Hepatic stellate cell (primary cell): ENCODE measurements around the gene DUSP3.

Experiments
- DNase-seq: peaks from one replicate; pipeline ENCODE4 v3.0.0; 2011; ENCODE audit warnings: low spot score

Gene DUSP3

DNA sequence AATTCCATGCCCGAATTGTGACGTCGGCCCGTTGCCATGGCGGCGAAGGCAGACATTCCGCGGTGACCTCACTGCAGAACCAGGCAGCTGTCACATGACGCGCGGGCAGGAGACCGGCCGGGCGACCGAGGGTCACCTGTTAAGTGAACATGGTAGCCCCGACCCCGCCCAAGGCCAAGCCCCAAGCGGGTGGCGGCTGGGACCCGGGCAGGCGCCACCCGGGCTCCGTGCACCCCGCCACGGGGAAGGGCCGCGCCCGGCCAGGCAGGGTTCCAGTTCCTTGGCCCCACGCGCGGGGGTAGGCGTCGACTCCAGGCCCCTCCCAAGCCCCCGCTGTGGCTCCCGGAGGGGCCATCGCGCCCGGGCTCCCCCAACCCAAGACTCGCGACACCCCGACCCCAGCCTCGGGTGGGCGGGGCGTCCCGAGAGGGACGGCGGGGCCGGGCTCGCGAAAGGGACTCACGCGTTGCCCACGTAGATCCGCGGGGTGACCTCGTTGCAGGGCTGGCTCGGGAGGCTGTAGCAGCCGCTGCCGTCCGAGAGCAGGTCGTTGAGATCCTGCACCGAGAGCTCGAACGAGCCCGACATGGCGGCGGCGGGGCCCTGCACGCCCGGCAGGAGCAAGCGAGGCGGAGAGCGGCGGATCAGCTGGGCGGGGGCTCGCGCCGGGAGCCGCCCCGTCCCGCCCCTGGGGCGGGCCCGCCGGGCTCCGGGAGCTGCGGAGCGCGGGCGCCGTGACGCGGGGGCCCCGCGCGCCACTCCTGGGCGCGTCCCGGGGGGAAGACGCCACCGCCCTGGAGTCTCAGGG, at the start of gene DUSP3:
TSS of gene DUSP3 (minus strand) at position 641 of the 808 bp plus-strand sequence. CDS start at position 588, 53 bp downstream.
- peak; percentile 93 for DNase-seq

DNA sequence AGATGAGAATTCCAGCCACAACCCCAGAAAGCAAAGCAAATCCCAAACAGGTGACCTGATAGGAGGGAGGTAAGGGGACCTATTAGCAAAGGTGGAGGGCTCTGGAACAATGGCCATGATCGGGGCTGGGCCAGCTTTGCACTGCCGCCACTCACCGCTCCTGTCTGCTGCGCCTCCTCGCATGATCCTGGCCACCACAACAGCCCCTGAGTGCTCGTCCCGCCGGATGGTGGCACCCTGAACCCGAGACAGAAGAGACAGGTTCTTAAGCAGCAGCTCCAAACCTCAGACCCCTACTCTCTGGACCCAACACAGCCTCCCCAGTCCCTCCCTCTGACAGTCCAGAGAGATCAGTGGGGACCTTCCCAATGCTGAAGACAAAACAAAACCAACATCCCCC, 48.8 kb upstream of the DUSP3 start:
- no peak for DNase-seq

- DNase-seq = no peak
Measured at GRCh38 chr17:43826206-43826605, 47.4 kb upstream of the DUSP3 start.

DNA sequence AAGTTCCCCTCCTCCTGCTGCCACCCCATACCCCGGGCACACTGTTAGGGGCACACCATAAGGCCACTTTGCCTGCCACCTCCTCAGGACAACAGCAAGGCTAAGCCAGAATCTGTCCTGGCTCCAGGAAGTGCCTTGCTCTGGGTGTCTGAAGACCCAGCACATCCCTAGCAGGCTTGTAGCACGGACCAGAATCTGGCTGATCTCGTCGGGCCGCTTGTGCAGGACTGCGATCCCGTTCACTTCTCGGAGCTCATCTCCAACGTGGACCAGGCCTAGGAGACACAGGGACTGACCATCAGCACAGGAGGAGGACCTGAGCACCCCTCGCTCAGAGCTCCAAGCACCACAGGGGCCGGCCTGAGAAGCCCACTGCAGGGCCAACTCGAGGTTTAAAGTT, 46.8 kb upstream of the DUSP3 start:
- no peak for DNase-seq

- DNase-seq = no peak
Measured at GRCh38 chr17:43823350-43824084, 44.7 kb upstream of the DUSP3 start.

DNA sequence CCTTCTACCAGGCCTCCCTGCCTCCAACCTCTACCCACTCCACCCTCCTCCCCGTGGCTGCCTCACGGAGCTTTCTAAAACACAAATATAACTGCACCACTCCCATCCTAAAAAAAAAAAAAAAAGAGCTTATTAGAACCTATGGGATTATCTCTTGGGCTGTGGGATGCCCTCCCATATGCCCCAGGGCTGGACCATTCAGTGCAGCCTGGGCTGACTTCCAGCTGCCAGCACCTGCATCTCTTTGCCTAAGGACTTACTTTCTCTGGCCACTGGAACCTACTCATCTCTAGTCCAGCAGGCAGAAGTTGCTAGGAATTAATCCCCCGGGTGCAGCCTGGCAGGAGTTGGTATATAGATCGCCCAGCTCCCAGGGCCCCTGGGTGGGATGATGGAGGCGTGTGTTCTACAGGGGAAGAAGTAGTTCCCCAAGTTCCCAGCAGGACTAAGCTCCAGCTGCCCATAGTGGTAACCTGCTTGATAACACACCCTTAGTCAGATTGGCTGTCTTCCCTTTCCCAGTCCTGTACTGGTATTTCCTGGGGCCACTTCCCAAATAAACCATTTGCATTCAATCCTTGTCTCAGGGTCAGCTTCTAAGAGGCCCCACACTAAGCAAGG, 43.9 kb upstream of the DUSP3 start:
- no peak for DNase-seq

GRCh38 chr17:43820759-43821158, 42.0 kb upstream of the DUSP3 start:
- DNase-seq = no peak

DNA sequence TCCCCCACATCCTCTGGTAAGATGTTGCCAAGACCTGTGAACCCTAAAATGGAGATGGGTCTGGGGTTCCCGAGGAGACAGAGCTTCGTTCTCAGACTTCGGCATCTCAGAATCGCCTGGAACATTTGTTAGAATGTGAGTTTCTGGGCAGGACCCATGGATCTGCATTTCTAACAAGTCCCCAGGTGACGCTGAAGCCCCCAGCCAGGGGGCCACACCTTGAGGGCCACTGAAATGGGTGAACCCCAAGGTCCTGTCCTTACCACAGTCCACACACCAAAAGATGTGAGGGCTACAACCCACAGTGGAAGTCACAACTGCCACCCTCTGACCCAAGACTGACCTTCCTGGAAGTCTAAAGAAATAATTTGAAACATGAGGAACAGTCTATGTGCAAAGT, 40.2 kb upstream of the DUSP3 start:
- no peak for DNase-seq

DNA sequence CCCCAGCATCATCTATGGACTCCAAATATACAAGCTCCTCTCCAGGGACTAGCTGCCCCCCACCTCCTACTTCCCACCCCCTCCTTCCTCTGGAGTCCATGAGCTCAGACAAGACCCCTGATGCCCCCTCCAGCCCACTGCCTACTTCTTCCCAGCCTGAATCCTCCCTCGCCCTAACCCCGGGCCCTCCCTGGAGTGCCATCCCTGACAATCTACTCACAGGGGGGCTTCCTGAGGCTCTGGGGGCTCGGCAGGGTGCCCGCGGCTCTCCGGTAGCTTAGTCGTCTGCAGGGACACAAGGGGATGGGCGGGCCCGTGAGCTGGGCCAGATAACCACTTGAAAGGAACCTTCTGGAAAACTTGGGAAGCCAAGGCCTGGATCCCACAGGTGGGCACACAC, 39.0 kb upstream of the DUSP3 start:
- DNase-seq = no peak

DNA sequence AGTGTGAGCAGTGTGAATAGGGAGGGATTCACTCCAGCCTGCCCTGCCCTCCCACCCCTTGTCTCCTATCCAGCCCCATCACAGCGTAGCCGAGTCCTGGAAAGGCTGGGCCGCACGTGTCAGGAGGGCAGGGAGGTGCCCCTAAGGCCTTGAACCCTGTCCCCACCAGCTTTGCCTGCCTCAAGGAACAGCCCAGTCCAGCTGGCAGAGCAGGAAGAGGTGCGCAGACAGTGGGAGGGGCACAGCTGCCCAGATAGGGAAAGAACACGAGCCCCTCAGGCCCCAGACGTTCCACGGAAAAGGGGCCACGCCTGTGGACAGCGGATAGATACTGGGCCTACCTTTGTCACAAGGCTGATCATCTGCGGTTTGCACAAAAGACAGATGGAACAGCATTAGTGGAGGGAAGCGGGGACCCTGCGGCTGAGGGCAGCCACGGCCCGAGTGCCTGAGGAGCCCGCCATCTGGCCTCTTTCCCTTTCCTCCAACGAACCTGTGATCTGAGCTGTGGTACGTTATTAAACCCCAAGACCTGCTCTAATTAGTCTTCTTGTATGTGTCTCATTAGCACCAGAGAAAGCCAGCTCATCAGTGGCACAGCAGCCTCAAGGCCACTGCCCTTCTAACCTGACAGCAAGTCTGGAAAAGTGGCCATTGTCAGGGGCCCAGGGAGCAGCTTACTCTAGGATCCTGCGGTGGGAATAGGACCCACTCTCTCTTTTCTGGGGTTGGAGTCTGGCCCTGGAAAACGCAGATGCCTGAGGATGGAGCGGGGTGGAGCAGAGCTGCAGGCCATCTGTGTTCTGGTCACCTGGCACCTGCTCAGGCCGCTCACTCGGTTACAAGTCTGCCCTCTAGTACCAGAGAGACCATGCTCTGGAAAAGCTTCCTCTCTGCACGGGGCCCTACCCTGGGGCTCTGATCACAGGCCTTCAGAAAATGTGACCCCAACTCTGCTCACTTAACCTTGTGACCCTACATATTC, 37.9 kb upstream of the DUSP3 start:
- DNase-seq = no peak

GRCh38 chr17:43814714-43815113, 35.9 kb upstream of the DUSP3 start:
- peak; percentile 85 for DNase-seq

- DNase-seq = no peak
Measured at GRCh38 chr17:43814026-43814425, 35.2 kb upstream of the DUSP3 start.

- DNase-seq = no peak
Measured at GRCh38 chr17:43813386-43813785, 34.6 kb upstream of the DUSP3 start.

GRCh38 chr17:43812396-43813265, 33.9 kb upstream of the DUSP3 start:
- no peak for DNase-seq

GRCh38 chr17:43810823-43811222, 32.0 kb upstream of the DUSP3 start:
- no peak for DNase-seq

- no peak for DNase-seq
Measured at GRCh38 chr17:43810226-43810715, 31.5 kb upstream of the DUSP3 start.

DNA sequence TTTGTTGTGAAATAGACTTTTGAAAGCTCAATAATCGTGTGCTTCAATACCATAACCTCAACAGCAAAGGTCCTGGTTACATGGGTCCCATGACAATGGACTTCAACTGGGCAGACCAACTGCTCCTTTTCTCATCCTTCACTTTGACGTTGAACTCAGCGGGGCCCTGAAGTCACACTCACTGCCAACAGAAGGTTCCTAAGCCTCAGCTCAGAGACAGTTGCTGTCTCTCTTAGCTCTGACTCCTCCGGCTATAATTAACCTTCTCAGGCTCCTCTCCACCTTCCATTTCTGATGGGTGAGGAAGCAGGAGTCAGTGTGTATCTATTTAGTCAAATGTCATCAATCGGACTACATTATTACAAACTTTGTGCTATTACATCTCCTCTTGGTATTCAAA, 30.3 kb upstream of the DUSP3 start:
- DNase-seq = no peak

GRCh38 chr17:43808076-43808475, 29.3 kb upstream of the DUSP3 start:
- DNase-seq = no peak

DNA sequence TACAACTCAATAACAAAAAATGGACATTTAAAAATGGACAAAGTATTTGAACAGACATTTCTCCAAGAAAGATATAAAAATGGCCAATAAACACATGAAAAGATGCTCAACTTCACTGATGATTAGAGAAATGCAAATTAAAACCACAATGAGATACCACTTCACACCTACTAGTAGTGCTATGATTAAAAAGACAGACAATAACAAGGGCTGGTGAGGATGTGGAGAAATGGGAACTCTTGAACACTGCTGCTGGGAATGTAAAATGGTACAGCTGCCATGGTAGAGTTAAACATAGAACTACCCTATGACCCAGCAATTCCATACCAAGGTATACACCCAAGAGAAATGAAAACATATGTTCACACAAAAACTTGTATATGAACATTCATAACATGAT, 26.3 kb upstream of the DUSP3 start:
- DNase-seq = no peak

DNA sequence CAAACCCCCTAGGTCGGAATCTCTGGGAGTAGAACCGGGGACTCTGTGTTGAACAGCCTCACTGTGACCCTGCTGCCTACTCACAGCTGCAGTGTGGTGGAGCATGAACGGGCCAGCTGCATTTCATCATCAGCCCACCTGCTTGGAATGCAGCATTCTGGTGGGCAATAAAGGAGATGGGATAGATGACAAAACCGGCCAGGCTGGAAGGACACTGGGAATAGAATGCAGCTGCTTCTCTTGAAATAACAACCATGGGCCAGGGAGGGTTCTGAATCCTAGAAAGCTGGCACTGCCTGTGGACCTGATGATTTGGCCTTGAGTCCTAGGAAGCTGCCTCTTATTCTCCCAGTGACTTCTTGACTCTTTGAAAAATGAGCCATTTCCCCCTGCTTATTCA, 25.0 kb upstream of the DUSP3 start:
- DNase-seq = peak; percentile 31

- DNase-seq = no peak
Measured at GRCh38 chr17:43801844-43802243, 23.1 kb upstream of the DUSP3 start.
